Lower lobe of right lung (tissue), 2 donors: ENCODE measurements around the gene WDR90. TPM values are rescaled to one million over a fixed set of nuclear protein-coding genes. Genes with fewer than 3 reads are reported as not detected.
A peak's percentile ranks its signal among the peaks of the same experiment; 100 is the strongest.

ENCODE experiments used
- ATAC-seq, 2 donors: fragments of 200-7000 bp; cut with Tn5 transposase; one replicate each; pipeline ENCODE4 v1.9.1; 2020 to 2022; ENCODE audit warnings: mild to moderate bottlenecking in 2 of 2, moderate library complexity in 2 of 2
- DNase-seq: peaks from one replicate; pipeline ENCODE4 v3.0.0-alpha.2; 2020
- H3K27ac ChIP-seq: fragments of 200-600 bp; one replicate; pipeline ENCODE4 v1.8.0; 2022
- H3K27me3 ChIP-seq: fragments of 200-600 bp; one replicate; pipeline ENCODE4 v1.8.0; 2022; ENCODE audit warnings: low read depth
- H3K36me3 ChIP-seq: fragments of 200-600 bp; one replicate; pipeline ENCODE4 v1.8.0; 2022; ENCODE audit warnings: mild to moderate bottlenecking
- H3K4me1 ChIP-seq: fragments of 200-600 bp; one replicate; pipeline ENCODE4 v1.8.0; 2022
- H3K4me3 ChIP-seq: fragments of 200-600 bp; one replicate; pipeline ENCODE4 v1.8.0; 2022; ENCODE audit warnings: mild to moderate bottlenecking
- H3K9me3 ChIP-seq: fragments of 200-600 bp; one replicate; pipeline ENCODE4 v1.8.0; 2022
- CTCF ChIP-seq: fragments of 200-600 bp; IDR thresholded peaks from one replicate; pipeline ENCODE4 v1.8.0; 2022; ENCODE audit warnings: antibody characterized with exemption, mild to moderate bottlenecking
- intact Hi-C: fragments of 100-400 bp; cut with DNase I; formaldehyde crosslinking; loops from one replicate; pipeline ENCODE4 v1.11.0; 2022
- long read RNA-seq: library from polyadenylated mRNA; unstranded; transcript quantifications from one replicate; pipeline ENCODE4 v2.0.0, GENCODE V29; 2021
- total RNA-seq: library from RNA; stranded (reverse); fragmentation: NEBNext Ultra II Directional; extraction: Animal tissue kit (Norgen Biotek cat#: 25700); gene quantifications from one replicate; pipeline ENCODE4 v1.2.1, GENCODE V29; 2021
- donor health status: DM: no; HTN: yes; CAD: no; lungs with severe emphysema.

The WDR90 gene
- total RNA-seq: 31.4 TPM
- long read RNA-seq, partial matches to known transcripts: 12 of 21 reads
- long read RNA-seq, other reads (novel, unspliced or antisense): 5 of 21 reads

GRCh38 chr16:648781-649589, at the start of gene WDR90:
WDR90 (plus strand) TSS chr16:649365; CDS start chr16:649417, 52 bp downstream.
- peaks cover 7% of the 10 kb centered on the region for H3K36me3 ChIP-seq
- intact Hi-C loops: no loop called here
- H3K27ac ChIP-seq: peak within 1 kb of the TSS; percentile 92
- no peaks in the 10 kb centered on the region for H3K27me3 ChIP-seq
- H3K4me3 ChIP-seq: peak within 1 kb of the TSS; percentile 79
- peaks cover 45% of the 10 kb centered on the region for H3K4me1 ChIP-seq
- ATAC-seq: peak; percentile 92 to 97
- no peaks in the 10 kb centered on the region for H3K9me3 ChIP-seq
- TF ChIP-seq CTCF: no peak
- peak; percentile 97 for DNase-seq

GRCh38 chr16:600781-601180, 48.4 kb upstream of the WDR90 start:
- intact Hi-C loops: no loop called here
- H3K27me3 ChIP-seq: no peaks in the 10 kb centered on the region
- peaks cover 25% of the 10 kb centered on the region for H3K36me3 ChIP-seq
- H3K4me3 ChIP-seq: no peak overlapping the region
- no peaks in the 10 kb centered on the region for H3K9me3 ChIP-seq
- DNase-seq (no peak), ATAC-seq (no peak)
- no peak overlapping the region for H3K27ac ChIP-seq
- no peak for TF ChIP-seq CTCF
- peaks cover 10% of the 10 kb centered on the region for H3K4me1 ChIP-seq

GRCh38 chr16:603933-604332, 45.2 kb upstream of the WDR90 start:
- no peak overlapping the region for H3K4me3 ChIP-seq
- DNase-seq: no peak
- no peak for TF ChIP-seq CTCF

GRCh38 chr16:606656-607307, 42.4 kb upstream of the WDR90 start:
- H3K9me3 ChIP-seq: no peaks in the 10 kb centered on the region
- no peak for TF ChIP-seq CTCF
- DNase-seq (no peak), ATAC-seq (no peak)
- no peak overlapping the region for H3K27ac ChIP-seq
- intact Hi-C loops: no loop called here
- H3K27me3 ChIP-seq: no peaks in the 10 kb centered on the region
- no peak overlapping the region for H3K4me3 ChIP-seq
- no peaks in the 10 kb centered on the region for H3K36me3 ChIP-seq
- peaks cover 10% of the 10 kb centered on the region for H3K4me1 ChIP-seq

More at GRCh38 chr16:603933-604332, 45.2 kb upstream of the WDR90 start:
- Histone ChIP-seq H3K36me3 (peaks cover 15% of the 10 kb centered on the region), H3K27me3 (no peaks in the 10 kb centered on the region), H3K27ac (no peak overlapping the region), H3K4me1 (no peaks in the 10 kb centered on the region), H3K9me3 (no peaks in the 10 kb centered on the region)
- no peak for ATAC-seq
- intact Hi-C loops: no loop called here

GRCh38 chr16:608019-608418, 41.1 kb upstream of the WDR90 start:
- intact Hi-C loops: no loop called here
- H3K27ac ChIP-seq: no peak overlapping the region
- H3K4me1 ChIP-seq: peaks cover 10% of the 10 kb centered on the region
- no peaks in the 10 kb centered on the region for H3K36me3 ChIP-seq
- H3K27me3 ChIP-seq: no peaks in the 10 kb centered on the region
- DNase-seq (no peak), ATAC-seq (no peak)
- no peak for TF ChIP-seq CTCF
- no peaks in the 10 kb centered on the region for H3K9me3 ChIP-seq
- no peak overlapping the region for H3K4me3 ChIP-seq
